GM10248 (cell line): ENCODE data around the gene PHYKPL.

Source experiments
- CTCF ChIA-PET: fragments of 300-600 bp; sonication (Branson Sonifier 250); formaldehyde crosslinking; extraction: SDS; loops from one replicate; lab custom pipeline; 2021; ENCODE audit warnings: antibody characterized with exemption; lab: Yijun Ruan, JAX
- POLR2A ChIA-PET: fragments of 350-650 bp; sonication (Branson Sonifier 250); formaldehyde crosslinking; extraction: SDS; loops from one replicate; lab custom pipeline; 2020; ENCODE audit warnings: antibody characterized with exemption; lab: Yijun Ruan, JAX
- DNase-seq: peaks from one replicate; pipeline ENCODE4 v3.0.0; 2012; ENCODE audit errors: extremely low spot score
- CTCF ChIP-seq: IDR thresholded peaks from 2 replicates; pipeline ENCODE4 v1.5.1; 2012; ENCODE audit warnings: mild to moderate bottlenecking, low read depth; ENCODE audit errors: extremely low read depth, missing control alignments, control extremely low read depth

PHYKPL gene

GRCh38 chr5:178204935-178205748 is 27.5 kb downstream of the PHYKPL start:
- peak; percentile 14 for TF ChIP-seq CTCF
- POLR2A ChIA-PET: interaction anchor here (0.6 to 2.5 kb wide), 11 partner anchors 10 to 1406 kb away, joined by 3 to 39 read pairs (median 4); partner anchors contain the start of genes NHP2 and PHYKPL
- peak; percentile 90 for DNase-seq
- CTCF ChIA-PET: interaction anchor here (1.2 to 1.5 kb wide), 3 partner anchors 9 to 131 kb away, joined by 3 to 8 read pairs (median 5); no protein-coding TSS in a partner anchor

- ChIA-PET POLR2A (interaction anchor here (0.7 to 1.5 kb wide), 14 partner anchors 10 to 764 kb away, joined by 3 to 39 read pairs (median 3); partner anchors contain the start of genes NHP2, PHYKPL and RMND5B), CTCF (interaction anchor here (1.2 to 1.5 kb wide), 3 partner anchors 9 to 130 kb away, joined by 3 to 8 read pairs (median 5); no protein-coding TSS in a partner anchor)
Observed at GRCh38 chr5:178204182-178204934, 28.2 kb downstream of the PHYKPL start, which contains the start of gene HNRNPAB. Gene HNRNPAB, plus strand, starts transcription at chr5:178204533. Its CDS starts 305 bp downstream, at chr5:178204838.

GRCh38 chr5:178203670-178204181 is 28.9 kb downstream of the PHYKPL start:
- ChIA-PET CTCF (interaction anchor here (1.2 to 1.5 kb wide), 3 partner anchors 8 to 129 kb away, joined by 3 to 8 read pairs (median 5); no protein-coding TSS in a partner anchor), POLR2A (interaction anchor here (0.7 to 1.5 kb wide), 14 partner anchors 11 to 763 kb away, joined by 3 to 39 read pairs (median 3); partner anchors contain the start of genes NHP2, PHYKPL and RMND5B)
- peak; percentile 63 for DNase-seq
- no peak for TF ChIP-seq CTCF

More at GRCh38 chr5:178204182-178204934, 28.2 kb downstream of the PHYKPL start, which contains the start of gene HNRNPAB:
- peak; percentile 99 for DNase-seq
- no peak for TF ChIP-seq CTCF

GRCh38 chr5:178202541-178202940 is 30.1 kb downstream of the PHYKPL start:
- POLR2A ChIA-PET: no interaction called here
- no peak for DNase-seq
- TF ChIP-seq CTCF: no peak
- CTCF ChIA-PET: interaction anchor here (1.9 kb wide), 1 partner anchor 127 kb away, joined by 5 read pairs; no protein-coding TSS in a partner anchor

- CTCF ChIA-PET: interaction anchor here (1.9 kb wide), 1 partner anchor 126 kb away, joined by 5 read pairs; no protein-coding TSS in a partner anchor
- peak; percentile 4 for DNase-seq
- no peak for TF ChIP-seq CTCF
- POLR2A ChIA-PET: interaction anchor here (0.6 kb wide), 1 partner anchor 112 kb away, joined by 6 read pairs; no protein-coding TSS in a partner anchor
Observed at GRCh38 chr5:178201927-178202235, 30.7 kb downstream of the PHYKPL start.
